GM23338 (cell line): ENCODE measurements around the gene RER1. TPM values are rescaled to one million over a fixed set of nuclear protein-coding genes. Genes with fewer than 3 reads are reported as not detected.

Experiments used
- ATAC-seq: fragments of 200-7000 bp; cut with Tn5 transposase; 3 replicates; pipeline ENCODE4 v1.9.1; 2020
- DNase-seq: peaks from one replicate; pipeline ENCODE4 v3.0.0-alpha.2; 2015; ENCODE audit warnings: low spot score
- H2AFZ ChIP-seq: fragments of 200-600 bp; sonication (generic); 2 replicates; pipeline ENCODE4 v1.8.0; 2016; ENCODE audit warnings: antibody characterized with exemption, mild to moderate bottlenecking, moderate library complexity
- H3F3A ChIP-seq: fragments of 200-600 bp; sonication (generic); replicated peaks from 2 replicates; pipeline ENCODE4 v1.8.0; 2017; ENCODE audit warnings: antibody characterized with exemption, mixed run types, low read depth
- H3K27ac ChIP-seq: fragments of 200-600 bp; sonication (generic); 2 replicates; pipeline ENCODE4 v1.6.1; 2016; ENCODE audit warnings: low read depth
- H3K27me3 ChIP-seq: fragments of 200-600 bp; sonication (generic); 2 replicates; pipeline ENCODE4 v1.8.0; 2016; ENCODE audit warnings: mild to moderate bottlenecking, mixed run types, moderate library complexity; ENCODE audit not compliant: insufficient read depth
- H3K36me3 ChIP-seq: fragments of 200-600 bp; sonication (generic); 2 replicates; pipeline ENCODE4 v1.8.0; 2016; ENCODE audit warnings: mild to moderate bottlenecking; ENCODE audit not compliant: insufficient read depth
- H3K4me1 ChIP-seq: fragments of 200-600 bp; sonication (generic); 2 replicates; pipeline ENCODE4 v1.8.0; 2016; ENCODE audit warnings: mild to moderate bottlenecking, moderate library complexity; ENCODE audit not compliant: insufficient read depth
- H3K4me2 ChIP-seq: fragments of 200-600 bp; sonication (generic); 2 replicates; pipeline ENCODE4 v1.7.1; 2017; ENCODE audit warnings: mixed run types
- H3K4me3 ChIP-seq: fragments of 200-600 bp; sonication (generic); 2 replicates; pipeline ENCODE4 v1.6.1; 2016; ENCODE audit warnings: mixed run types
- H3K79me2 ChIP-seq: fragments of 200-600 bp; sonication (generic); replicated peaks from 2 replicates; pipeline ENCODE4 v1.8.0; 2017; ENCODE audit warnings: mild to moderate bottlenecking; ENCODE audit not compliant: insufficient read depth
- H3K9me2 ChIP-seq: fragments of 200-600 bp; sonication (generic); 2 replicates; pipeline ENCODE4 v1.8.0; 2017; ENCODE audit not compliant: insufficient read depth
- H4K20me1 ChIP-seq: fragments of 200-600 bp; sonication (generic); replicated peaks from 2 replicates; pipeline ENCODE4 v1.8.0; 2017; ENCODE audit warnings: mild to moderate bottlenecking; ENCODE audit not compliant: insufficient read depth
- H3K27ac Mint-ChIP-seq: 2 replicates; pipeline ENCODE4 v1.8.0; 2020; ENCODE audit warnings: inconsistent platforms, mild to moderate bottlenecking, moderate library complexity, mixed read lengths
- H3K27me3 Mint-ChIP-seq: 3 replicates; pipeline ENCODE4 v1.8.0; 2022; ENCODE audit warnings: low read depth, mild to moderate bottlenecking, moderate library complexity, mixed read lengths, inconsistent platforms; ENCODE audit not compliant: insufficient read depth, poor library complexity
- H3K36me3 Mint-ChIP-seq: 3 replicates; pipeline ENCODE4 v1.8.0; 2021; ENCODE audit warnings: low read depth, mild to moderate bottlenecking, inconsistent platforms, moderate library complexity, mixed read lengths
- H3K4me1 Mint-ChIP-seq: 3 replicates; pipeline ENCODE4 v1.8.0; 2020; ENCODE audit warnings: mild to moderate bottlenecking, inconsistent platforms, mixed read lengths
- H3K4me3 Mint-ChIP-seq: 3 replicates; pipeline ENCODE4 v1.8.0; 2021; ENCODE audit warnings: moderate library complexity, mild to moderate bottlenecking, inconsistent platforms, mixed read lengths
- H3K9me3 Mint-ChIP-seq: 3 replicates; pipeline ENCODE4 v1.8.0; 2020; ENCODE audit warnings: moderate library complexity, mild to moderate bottlenecking, inconsistent platforms, mixed read lengths
- CTCF ChIP-seq, 2 experiments: fragments of 200-600 bp in 1 of 2; sonication (generic) in 1 of 2; conservative IDR thresholded peaks; 2 replicates each; pipeline versions ENCODE4 v1.5.1 to v1.6.1; 2016 to 2017; ENCODE audit warnings: antibody characterized with exemption in 2 of 2, low read depth in 2 of 2, mild to moderate bottlenecking in 2 of 2, moderate library complexity in 1 of 2
- ETS1 ChIP-seq: IDR thresholded peaks from 2 replicates; pipeline ENCODE4 v1.6.1; 2016; ENCODE audit warnings: antibody characterized with exemption
- EZH2 ChIP-seq: fragments of 200-600 bp; sonication (generic); IDR thresholded peaks from one replicate; pipeline ENCODE4 v1.8.0; 2017; ENCODE audit warnings: antibody characterized with exemption, mild to moderate bottlenecking, low read depth; ENCODE audit not compliant: unreplicated experiment
- NANOG ChIP-seq: IDR thresholded peaks from 2 replicates; pipeline ENCODE4 v1.6.1; 2016; ENCODE audit warnings: antibody characterized with exemption, borderline replicate concordance
- POLR2AphosphoS5 ChIP-seq: IDR thresholded peaks from 2 replicates; pipeline ENCODE4 v1.6.1; 2016; ENCODE audit warnings: antibody characterized with exemption, low read depth
- STAT1 ChIP-seq: IDR thresholded peaks from one replicate; pipeline ENCODE4 v1.6.1; 2016; ENCODE audit warnings: antibody characterized with exemption; ENCODE audit not compliant: unreplicated experiment
- ZNF114 ChIP-seq: fragments of 250-450 bp; sonication (Bioruptor Pico); IDR thresholded peaks from 2 replicates; pipeline ENCODE4 v1.5.0; 2020; ENCODE audit warnings: mild to moderate bottlenecking, moderate library complexity
- ZNF331 ChIP-seq: fragments of 250-450 bp; sonication (Bioruptor Pico); IDR thresholded peaks from 2 replicates; pipeline ENCODE4 v1.5.0; 2020; ENCODE audit warnings: low read depth, mild to moderate bottlenecking, moderate library complexity
- polyA plus RNA-seq: library from polyadenylated mRNA; unstranded; fragments of >200 nt; fragmentation: Nextera tagmentation; extraction: Ambion mirVana; gene quantifications from 2 replicates; pipeline ENCODE4 v1.2.1, GENCODE V29; 2016
- total RNA-seq: library from RNA; depleted of rRNA; stranded (reverse); fragments of >200 nt; shearing (Covaris generic); gene quantifications from 2 replicates; pipeline ENCODE4 v1.2.3, GENCODE V29; 2014

RER1 gene
- total and polyA plus RNA-seq, 2 experiments from 2014 or later: 58.4 to 99.5 TPM

GRCh38 chr1:2352897-2353550, 38.6 kb upstream of the RER1 start (continued):
- TF ChIP-seq NANOG (no peak), EZH2 (no peak), POLR2AphosphoS5 (no peak), ZNF331 (CRISPR knock-in tag) (no peak), ETS1 (no peak), ZNF114 (CRISPR knock-in tag) (no peak), STAT1 (no peak)

GRCh38 chr1:2353551-2354438, 37.8 kb upstream of the RER1 start:
- Mint-ChIP-seq H3K4me1 (no peaks in the 10 kb centered on the region; the same call in 2 of the 3 replicates), H3K27me3 (peaks cover 7% of the 10 kb centered on the region), H3K27ac (no peak overlapping the region; the same call in 1 of the 2 replicates), H3K36me3 (no peaks in the 10 kb centered on the region; the same call in 2 of the 3 replicates), H3K4me3 (no peak overlapping the region), H3K9me3 (peaks cover 3% of the 10 kb centered on the region; the same call in 1 of the 3 replicates)
- Histone ChIP-seq H3F3A (0 out of 2 replicates have a peak, but pooled peaks cover 3% of the 10 kb centered on the region), H3K4me3 (no peak overlapping the region), H3K4me2 (no peak overlapping the region), H3K4me1 (no peaks in the 10 kb centered on the region), H3K27ac (0 out of 2 replicates have a peak overlapping the region, but pooled peaks have one; percentile 26), H3K36me3 (no peaks in the 10 kb centered on the region), H4K20me1 (no peaks in the 10 kb centered on the region), H3K79me2 (no peaks in the 10 kb centered on the region), H3K27me3 (no peaks in the 10 kb centered on the region), H2AFZ (no peak overlapping the region), H3K9me2 (no peaks in the 10 kb centered on the region)
- no peak for TF ChIP-seq ZNF114 (CRISPR knock-in tag)
- DNase-seq: no peak
- no peak for ATAC-seq

GRCh38 chr1:2354511-2355372, 36.9 kb upstream of the RER1 start:
- DNase-seq (no peak), ATAC-seq (no peak)
- Histone ChIP-seq H3K4me1 (no peaks in the 10 kb centered on the region), H2AFZ (no peak overlapping the region), H3K9me2 (no peaks in the 10 kb centered on the region), H3K79me2 (no peaks in the 10 kb centered on the region), H3K4me2 (no peak overlapping the region), H3K27ac (no peak overlapping the region), H3F3A (no peaks in the 10 kb centered on the region), H3K4me3 (no peak overlapping the region), H3K36me3 (no peaks in the 10 kb centered on the region), H4K20me1 (no peaks in the 10 kb centered on the region), H3K27me3 (no peaks in the 10 kb centered on the region)
- peaks cover 7% of the 10 kb centered on the region for H3K27me3 Mint-ChIP-seq
- no peaks in the 10 kb centered on the region for H3K4me1 Mint-ChIP-seq
- no peaks in the 10 kb centered on the region; the same call in 2 of the 3 replicates for H3K36me3 Mint-ChIP-seq
- H3K9me3 Mint-ChIP-seq: no peaks in the 10 kb centered on the region
- no peak overlapping the region for H3K27ac Mint-ChIP-seq
- no peak overlapping the region for H3K4me3 Mint-ChIP-seq
- no peak for TF ChIP-seq EZH2
- TF ChIP-seq ETS1: no peak
- TF ChIP-seq CTCF (conservative IDR thresholded peaks at IDR 0.05; ENCODE audit: low read depth in 2 of 2): no peak
